ENCODE results near the gene POLD3.
A peak's percentile ranks its signal among the peaks of the same experiment; 100 is the strongest.
"Not testable (repeated sequence)": the region's sequence is repeated elsewhere in the genome, so short reads cannot be mapped to it uniquely, and the experiment has no call there.

POLD3 gene

DNA sequence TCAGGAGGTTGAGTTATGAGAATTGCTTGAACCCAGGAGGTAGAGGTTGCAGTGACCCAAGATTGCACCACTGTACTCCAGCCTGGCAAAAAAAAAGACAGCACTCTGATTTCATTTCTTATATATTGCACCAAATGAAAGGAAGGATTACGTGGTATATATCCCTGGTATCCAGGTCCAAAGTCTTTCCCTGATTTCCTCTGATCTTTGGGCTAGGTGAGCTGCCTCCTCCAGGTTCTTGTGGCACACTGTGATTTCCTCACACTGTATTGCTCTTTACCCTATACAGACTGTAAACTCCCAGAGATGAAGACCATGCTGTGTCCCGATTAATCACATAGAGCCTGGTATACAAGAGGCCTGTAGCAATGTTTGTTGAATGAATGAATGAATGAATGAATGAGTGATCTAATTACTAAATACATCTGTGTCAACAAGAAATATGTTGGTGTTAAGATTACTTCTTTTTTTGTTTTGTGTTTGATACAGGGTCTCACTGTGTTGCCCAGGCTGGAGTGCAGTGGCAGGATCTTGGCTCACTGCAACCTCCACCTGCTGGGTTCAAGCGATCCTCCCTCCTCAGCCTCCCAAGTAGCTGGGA, 9.3 kb upstream of the POLD3 start:
- Histone ChIP-seq H3K4me3 (ENCODE audit: insufficient read depth, low read depth, low read length) (no peak overlapping the region), H3K9me3 (ENCODE audit: control insufficient read depth, low read length) (no peaks in the 10 kb centered on the region), H3K27ac (ENCODE audit: insufficient read depth, low read depth, low read length, poor library complexity, severe bottlenecking) (no peak overlapping the region), H3K36me3 (ENCODE audit: control insufficient read depth, insufficient read depth, low read length) (no peaks in the 10 kb centered on the region), H3K4me1 (ENCODE audit: control insufficient read depth, insufficient read depth, low read length) (no peaks in the 10 kb centered on the region), H3K27me3 (ENCODE audit: control insufficient read depth, insufficient read depth, low read length, poor library complexity, severe bottlenecking) (no peaks in the 10 kb centered on the region)
- 54 to 63% methylated on average over 3 of the region's 3 CpGs for WGBS, 2 experiments

DNA sequence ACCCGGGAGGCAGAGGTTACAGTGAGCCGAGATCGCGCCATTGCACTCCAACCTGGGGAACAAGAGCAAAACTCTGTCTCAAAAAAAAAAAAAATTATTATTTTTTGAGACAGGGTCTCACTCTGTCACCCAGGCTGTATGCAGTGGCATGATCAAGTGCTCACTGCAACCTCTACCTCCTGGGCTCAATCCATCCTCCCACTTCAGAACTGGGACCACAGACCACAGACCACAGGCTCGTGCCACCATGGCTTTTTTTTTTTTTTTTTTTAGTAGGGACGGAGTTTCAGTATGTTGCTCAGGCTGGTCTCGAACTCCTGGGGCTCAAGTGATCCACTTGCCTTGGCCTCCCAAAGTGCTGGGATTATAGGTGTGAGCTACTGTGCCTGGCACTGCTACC, 1.9 kb upstream of the POLD3 start:
- H3K27ac ChIP-seq (ENCODE audit: insufficient read depth, low read depth, low read length, poor library complexity, severe bottlenecking); H3K9me3 ChIP-seq (ENCODE audit: control insufficient read depth, low read length); H3K27me3 ChIP-seq (ENCODE audit: control insufficient read depth, insufficient read depth, low read length, poor library complexity, severe bottlenecking); H3K4me3 ChIP-seq (ENCODE audit: insufficient read depth, low read depth, low read length); H3K4me1 ChIP-seq (ENCODE audit: control insufficient read depth, insufficient read depth, low read length); H3K36me3 ChIP-seq (ENCODE audit: control insufficient read depth, insufficient read depth, low read length): not testable (repeated sequence)
- WGBS, 2 experiments, result 92 to 95% methylated on average over 7 of the region's 7 CpGs

- peaks cover 8% of the 10 kb centered on the region for H3K4me1 ChIP-seq (ENCODE audit: control insufficient read depth, insufficient read depth, low read length)
- H3K4me3 ChIP-seq (ENCODE audit: insufficient read depth, low read depth, low read length), result peak overlapping the region; percentile 100
- H3K36me3 ChIP-seq (ENCODE audit: control insufficient read depth, insufficient read depth, low read length), result peaks cover 14% of the 10 kb centered on the region
- 30 to 33% methylated on average over 6 of the region's 7 CpGs for WGBS, 2 experiments
- no peak overlapping the region for H3K27ac ChIP-seq (ENCODE audit: insufficient read depth, low read depth, low read length, poor library complexity, severe bottlenecking)
- H3K27me3 ChIP-seq (ENCODE audit: control insufficient read depth, insufficient read depth, low read length, poor library complexity, severe bottlenecking), result no peaks in the 10 kb centered on the region
- H3K9me3 ChIP-seq (ENCODE audit: control insufficient read depth, low read length), result no peaks in the 10 kb centered on the region
Measured at GRCh38 chr11:74592063-74592440, 330 bp upstream of the POLD3 start.

GRCh38 chr11:74593463-74593862, 1.1 kb downstream of the POLD3 start:
- H3K36me3 ChIP-seq (ENCODE audit: control insufficient read depth, insufficient read depth, low read length), result peaks cover 17% of the 10 kb centered on the region
- H3K27me3 ChIP-seq (ENCODE audit: control insufficient read depth, insufficient read depth, low read length, poor library complexity, severe bottlenecking), result no peaks in the 10 kb centered on the region
- H3K4me3 ChIP-seq (ENCODE audit: insufficient read depth, low read depth, low read length), result peak overlapping the region; percentile 100
- H3K27ac ChIP-seq (ENCODE audit: insufficient read depth, low read depth, low read length, poor library complexity, severe bottlenecking), result no peak overlapping the region
- 18 to 33% methylated on average over 1 of the region's 1 CpG for WGBS, 2 experiments
- peaks cover 8% of the 10 kb centered on the region for H3K4me1 ChIP-seq (ENCODE audit: control insufficient read depth, insufficient read depth, low read length)
- no peaks in the 10 kb centered on the region for H3K9me3 ChIP-seq (ENCODE audit: control insufficient read depth, low read length)

DNA sequence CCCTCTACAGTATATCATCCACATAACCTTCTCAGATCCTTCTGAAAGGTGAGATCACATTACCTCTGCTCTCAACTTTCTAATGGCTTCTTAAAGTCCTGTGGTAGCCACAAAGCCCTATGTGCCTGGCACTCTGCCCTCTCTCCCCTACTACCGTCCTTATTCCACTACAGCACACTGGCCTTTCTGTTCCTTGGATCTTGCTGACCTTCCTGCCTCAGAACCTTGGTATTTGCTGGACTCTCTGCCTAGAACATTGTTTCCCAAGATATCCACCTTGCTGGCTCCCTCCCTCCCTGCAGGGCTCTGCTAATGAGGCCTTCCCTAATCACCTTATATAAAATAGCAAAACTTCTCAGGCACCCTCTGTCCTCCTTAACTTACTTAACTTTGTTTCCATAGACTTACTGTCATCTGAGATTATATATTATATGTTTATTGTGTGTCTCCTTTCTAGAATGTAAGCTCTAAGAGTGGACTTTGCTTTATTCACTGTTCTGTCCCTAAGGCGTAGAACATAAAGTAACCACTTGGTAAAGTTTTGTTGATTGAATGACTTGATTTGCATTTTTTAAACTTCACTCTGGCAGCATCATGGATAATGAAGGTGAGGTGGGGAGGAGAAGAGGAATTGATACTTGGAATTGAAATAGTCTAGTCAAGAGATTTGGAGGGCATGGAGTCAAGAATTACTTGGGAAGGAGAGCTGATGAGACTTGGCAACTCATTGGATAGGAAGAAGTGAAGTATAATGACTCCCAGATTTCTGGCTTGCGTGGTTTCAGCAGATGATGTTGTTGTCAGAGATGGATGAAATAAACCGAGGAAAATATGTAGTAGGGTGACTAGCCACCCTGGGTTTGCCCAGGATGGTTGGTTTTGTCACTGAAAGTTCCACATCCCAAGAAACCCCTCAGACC, 10.5 kb downstream of the POLD3 start:
- Histone ChIP-seq H3K36me3 (ENCODE audit: control insufficient read depth, insufficient read depth, low read length) (peaks cover 15% of the 10 kb centered on the region), H3K4me3 (ENCODE audit: insufficient read depth, low read depth, low read length) (no peak overlapping the region), H3K4me1 (ENCODE audit: control insufficient read depth, insufficient read depth, low read length) (no peaks in the 10 kb centered on the region), H3K27me3 (ENCODE audit: control insufficient read depth, insufficient read depth, low read length, poor library complexity, severe bottlenecking) (no peaks in the 10 kb centered on the region), H3K9me3 (ENCODE audit: control insufficient read depth, low read length) (no peaks in the 10 kb centered on the region), H3K27ac (ENCODE audit: insufficient read depth, low read depth, low read length, poor library complexity, severe bottlenecking) (no peak overlapping the region)
- 98% methylated on average over 4 of the region's 4 CpGs for WGBS, 2 experiments

GRCh38 chr11:74603845-74604244, 11.5 kb downstream of the POLD3 start:
- H3K36me3 ChIP-seq (ENCODE audit: control insufficient read depth, insufficient read depth, low read length), result peaks cover 15% of the 10 kb centered on the region

DNA sequence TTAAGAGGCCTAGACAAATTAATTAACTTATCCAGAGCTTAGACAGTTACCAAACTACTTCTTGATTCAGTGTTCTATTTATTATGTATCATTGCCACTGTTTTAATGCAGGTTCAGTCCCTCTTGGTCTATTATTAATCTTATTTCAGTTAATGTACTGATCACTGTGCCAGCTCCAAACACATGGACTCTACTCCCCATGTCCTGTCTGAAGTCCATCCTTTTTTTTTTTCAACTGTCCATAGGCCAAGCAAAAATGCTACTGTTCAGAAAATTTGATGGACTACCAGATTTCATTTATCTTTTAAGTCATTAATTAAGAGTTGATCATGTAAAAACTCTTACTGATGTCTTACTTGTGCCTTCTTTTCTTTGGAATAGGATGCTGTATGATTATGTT, 11.9 kb downstream of the POLD3 start:
- no peaks in the 10 kb centered on the region for H3K9me3 ChIP-seq (ENCODE audit: control insufficient read depth, low read length)
- H3K4me1 ChIP-seq (ENCODE audit: control insufficient read depth, insufficient read depth, low read length), result no peaks in the 10 kb centered on the region
- H3K27me3 ChIP-seq (ENCODE audit: control insufficient read depth, insufficient read depth, low read length, poor library complexity, severe bottlenecking), result no peaks in the 10 kb centered on the region
- H3K4me3 ChIP-seq (ENCODE audit: insufficient read depth, low read depth, low read length), result no peak overlapping the region
- H3K36me3 ChIP-seq (ENCODE audit: control insufficient read depth, insufficient read depth, low read length), result peaks cover 14% of the 10 kb centered on the region
- no peak overlapping the region for H3K27ac ChIP-seq (ENCODE audit: insufficient read depth, low read depth, low read length, poor library complexity, severe bottlenecking)

More at GRCh38 chr11:74603845-74604244, 11.5 kb downstream of the POLD3 start:
- Histone ChIP-seq H3K27me3 (ENCODE audit: control insufficient read depth, insufficient read depth, low read length, poor library complexity, severe bottlenecking) (no peaks in the 10 kb centered on the region), H3K4me1 (ENCODE audit: control insufficient read depth, insufficient read depth, low read length) (no peaks in the 10 kb centered on the region), H3K4me3 (ENCODE audit: insufficient read depth, low read depth, low read length) (no peak overlapping the region), H3K9me3 (ENCODE audit: control insufficient read depth, low read length) (no peaks in the 10 kb centered on the region), H3K27ac (ENCODE audit: insufficient read depth, low read depth, low read length, poor library complexity, severe bottlenecking) (no peak overlapping the region)
- 100% methylated on average over 1 of the region's 1 CpG for WGBS, 2 experiments

GRCh38 chr11:74605403-74605802, 13.0 kb downstream of the POLD3 start:
- Histone ChIP-seq H3K9me3 (ENCODE audit: control insufficient read depth, low read length) (no peaks in the 10 kb centered on the region), H3K4me1 (ENCODE audit: control insufficient read depth, insufficient read depth, low read length) (no peaks in the 10 kb centered on the region), H3K4me3 (ENCODE audit: insufficient read depth, low read depth, low read length) (no peak overlapping the region), H3K27me3 (ENCODE audit: control insufficient read depth, insufficient read depth, low read length, poor library complexity, severe bottlenecking) (no peaks in the 10 kb centered on the region), H3K27ac (ENCODE audit: insufficient read depth, low read depth, low read length, poor library complexity, severe bottlenecking) (no peak overlapping the region), H3K36me3 (ENCODE audit: control insufficient read depth, insufficient read depth, low read length) (peaks cover 9% of the 10 kb centered on the region)
- WGBS, 2 experiments, result 93 to 96% methylated on average over 5 of the region's 5 CpGs

DNA sequence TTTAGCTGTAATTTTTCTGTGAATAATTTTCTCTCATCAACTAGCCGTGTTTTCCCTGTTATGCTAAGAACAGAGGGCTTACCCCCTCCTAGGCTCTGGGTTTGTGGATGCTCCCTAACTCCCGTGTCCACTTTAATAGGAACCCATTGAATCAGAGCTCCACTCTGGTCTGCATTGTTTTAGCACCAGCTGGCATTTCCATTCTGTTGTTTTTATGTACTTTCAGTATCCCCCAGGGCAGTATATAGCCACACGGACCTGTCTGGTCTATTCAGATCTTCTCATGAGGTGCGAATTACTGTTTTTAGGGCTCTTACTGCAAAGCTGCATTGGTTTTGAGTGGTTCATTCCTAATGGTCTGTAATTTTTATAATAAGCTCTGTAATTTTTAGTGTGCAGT, 16.0 kb downstream of the POLD3 start:
- H3K36me3 ChIP-seq (ENCODE audit: control insufficient read depth, insufficient read depth, low read length), result peaks cover 16% of the 10 kb centered on the region

GRCh38 chr11:74611369-74611861, 19.0 kb downstream of the POLD3 start:
- 100% methylated on average over 1 of the region's 2 CpGs for WGBS, 2 experiments
- peaks cover 16% of the 10 kb centered on the region for H3K36me3 ChIP-seq (ENCODE audit: control insufficient read depth, insufficient read depth, low read length)
- H3K27me3 ChIP-seq (ENCODE audit: control insufficient read depth, insufficient read depth, low read length, poor library complexity, severe bottlenecking), result no peaks in the 10 kb centered on the region
- no peaks in the 10 kb centered on the region for H3K9me3 ChIP-seq (ENCODE audit: control insufficient read depth, low read length)
- H3K27ac ChIP-seq (ENCODE audit: insufficient read depth, low read depth, low read length, poor library complexity, severe bottlenecking), result no peak overlapping the region
- no peaks in the 10 kb centered on the region for H3K4me1 ChIP-seq (ENCODE audit: control insufficient read depth, insufficient read depth, low read length)
- H3K4me3 ChIP-seq (ENCODE audit: insufficient read depth, low read depth, low read length), result no peak overlapping the region

More for the DNA sequence above, 16.0 kb downstream of the POLD3 start:
- Histone ChIP-seq H3K4me1 (ENCODE audit: control insufficient read depth, insufficient read depth, low read length) (no peaks in the 10 kb centered on the region), H3K4me3 (ENCODE audit: insufficient read depth, low read depth, low read length) (no peak overlapping the region), H3K9me3 (ENCODE audit: control insufficient read depth, low read length) (no peaks in the 10 kb centered on the region), H3K27me3 (ENCODE audit: control insufficient read depth, insufficient read depth, low read length, poor library complexity, severe bottlenecking) (no peaks in the 10 kb centered on the region), H3K27ac (ENCODE audit: insufficient read depth, low read depth, low read length, poor library complexity, severe bottlenecking) (no peak overlapping the region)
- 92 to 94% methylated on average over 4 of the region's 4 CpGs for WGBS, 2 experiments

All from ectodermal cell (in vitro differentiated cells).